GM21528 (cell line): ENCODE results near the gene VAPA.

Experiments used
- ATAC-seq: cut with Tn5 transposase; IDR thresholded peaks from one replicate; pipeline ENCODE4 v1.9.1; 2021; ENCODE audit warnings: mild to moderate bottlenecking, moderate library complexity; ENCODE audit not compliant: unreplicated experiment, low FRiP score

VAPA gene

GRCh38 chr18:9965711-9966624, 52.2 kb downstream of the VAPA start:
- no peak for ATAC-seq

DNA sequence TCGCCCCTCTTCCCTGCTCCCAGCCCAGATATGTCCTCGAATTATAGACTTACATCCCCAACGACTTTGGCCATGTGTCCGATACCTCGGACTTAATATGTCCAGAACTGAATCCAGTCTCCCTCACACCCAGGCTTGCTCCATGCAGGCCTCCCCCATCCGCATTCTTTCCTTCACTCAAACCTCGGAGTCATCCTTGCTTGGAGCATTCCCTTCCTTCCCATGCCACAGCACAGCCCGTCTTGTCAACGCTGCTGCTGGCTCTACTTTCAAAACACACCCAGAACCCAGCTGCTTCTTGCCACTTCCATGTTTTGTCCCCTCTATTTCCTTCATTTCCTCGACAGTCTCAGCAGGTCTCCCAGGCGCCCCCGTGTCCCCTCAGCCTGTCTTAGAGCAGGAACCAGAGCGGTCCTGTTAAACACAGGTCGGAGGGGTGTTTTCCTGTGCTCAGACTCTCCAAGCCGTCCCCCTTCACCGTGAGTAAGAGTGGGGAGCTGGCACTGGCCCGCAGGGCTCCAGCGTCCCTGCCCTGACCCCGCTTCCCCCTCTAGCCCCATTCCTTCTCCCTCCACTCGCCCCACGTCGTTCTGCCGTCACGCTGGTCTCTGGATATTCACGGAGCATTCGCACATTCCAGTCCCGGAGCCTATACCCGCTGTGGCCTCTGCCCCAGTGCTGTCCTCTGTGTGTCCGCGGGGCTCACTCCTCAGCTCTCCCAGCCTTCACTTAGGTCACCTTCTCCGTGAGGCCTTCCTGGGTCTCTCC, 54.4 kb downstream of the VAPA start:
- ATAC-seq: no peak

GRCh38 chr18:9969247-9969646, 55.4 kb downstream of the VAPA start:
- ATAC-seq: no peak

- no peak for ATAC-seq
Observed at GRCh38 chr18:9971313-9971920, 57.6 kb downstream of the VAPA start.

GRCh38 chr18:9973470-9973869, 59.7 kb downstream of the VAPA start:
- ATAC-seq: no peak

DNA sequence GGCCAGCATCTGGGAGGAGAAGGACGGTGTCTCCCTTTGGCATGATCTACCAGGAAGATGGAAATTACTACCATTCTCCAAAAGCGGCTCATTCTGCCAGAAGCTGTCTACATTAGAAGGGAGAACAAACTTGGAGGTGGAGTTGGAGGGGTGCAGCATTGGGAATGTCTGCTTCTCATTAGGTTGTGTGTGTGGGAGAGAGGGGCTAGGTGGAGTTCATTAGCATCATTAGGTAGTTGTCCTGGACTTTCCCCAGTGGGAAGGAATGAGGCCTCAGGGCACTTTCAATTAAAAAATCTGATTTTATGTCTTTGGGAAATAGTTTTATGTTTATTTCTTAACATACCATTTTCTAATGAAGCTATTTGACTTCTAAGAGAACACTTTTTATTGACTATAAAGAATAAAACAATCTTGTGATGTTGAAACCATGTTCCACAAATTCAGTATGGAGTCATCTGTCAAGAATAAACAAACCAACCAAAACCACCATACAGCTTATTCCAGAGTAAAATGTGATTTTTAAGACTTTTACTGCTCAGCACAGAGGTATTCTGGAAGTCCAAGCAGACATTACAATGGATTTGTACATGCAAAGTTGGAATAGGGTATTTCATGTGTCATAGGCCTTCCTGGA, 60.6 kb downstream of the VAPA start:
- no peak for ATAC-seq

DNA sequence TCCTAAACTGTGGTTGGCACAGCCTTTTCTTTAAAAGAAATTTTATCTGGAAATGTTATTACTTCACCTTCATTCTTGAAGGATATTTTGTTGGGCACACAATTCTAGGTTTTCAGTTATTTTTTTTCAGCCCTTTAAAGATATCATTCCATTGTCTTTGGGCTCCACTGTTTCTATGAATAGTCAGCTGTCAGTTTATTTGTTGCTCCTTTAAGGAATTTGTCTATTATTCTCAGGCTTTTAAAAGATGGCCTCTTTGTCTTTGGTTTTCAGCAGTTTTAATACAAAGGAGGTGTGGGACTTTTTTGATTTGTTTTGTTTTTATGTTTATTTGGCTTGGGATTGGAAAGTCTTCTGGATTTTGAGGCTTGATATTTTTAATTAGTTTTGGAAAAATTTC, 61.8 kb downstream of the VAPA start:
- ATAC-seq: no peak

- ATAC-seq: no peak
Observed at GRCh38 chr18:9982711-9983110, 68.9 kb downstream of the VAPA start.

GRCh38 chr18:9984080-9984479, 70.3 kb downstream of the VAPA start:
- ATAC-seq: no peak

DNA sequence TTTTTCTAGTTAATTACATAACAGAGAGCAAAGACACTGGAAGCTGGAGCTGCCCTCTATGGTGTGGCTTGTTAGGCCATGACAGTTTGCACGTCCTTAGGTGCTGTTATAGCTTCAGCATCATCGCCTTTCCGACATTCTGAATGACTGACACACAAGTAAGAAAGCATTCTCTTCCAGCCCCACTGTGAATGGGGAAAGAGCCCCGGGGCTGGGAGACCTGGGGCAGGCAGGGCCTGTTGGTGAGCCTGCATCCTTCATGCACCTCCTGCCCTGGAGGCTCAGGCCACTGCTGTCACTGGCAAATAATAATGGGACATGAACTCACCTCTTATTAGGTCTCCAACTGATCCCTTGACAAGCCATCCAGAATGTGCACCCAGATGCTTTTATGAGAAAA, 71.8 kb downstream of the VAPA start:
- no peak for ATAC-seq

DNA sequence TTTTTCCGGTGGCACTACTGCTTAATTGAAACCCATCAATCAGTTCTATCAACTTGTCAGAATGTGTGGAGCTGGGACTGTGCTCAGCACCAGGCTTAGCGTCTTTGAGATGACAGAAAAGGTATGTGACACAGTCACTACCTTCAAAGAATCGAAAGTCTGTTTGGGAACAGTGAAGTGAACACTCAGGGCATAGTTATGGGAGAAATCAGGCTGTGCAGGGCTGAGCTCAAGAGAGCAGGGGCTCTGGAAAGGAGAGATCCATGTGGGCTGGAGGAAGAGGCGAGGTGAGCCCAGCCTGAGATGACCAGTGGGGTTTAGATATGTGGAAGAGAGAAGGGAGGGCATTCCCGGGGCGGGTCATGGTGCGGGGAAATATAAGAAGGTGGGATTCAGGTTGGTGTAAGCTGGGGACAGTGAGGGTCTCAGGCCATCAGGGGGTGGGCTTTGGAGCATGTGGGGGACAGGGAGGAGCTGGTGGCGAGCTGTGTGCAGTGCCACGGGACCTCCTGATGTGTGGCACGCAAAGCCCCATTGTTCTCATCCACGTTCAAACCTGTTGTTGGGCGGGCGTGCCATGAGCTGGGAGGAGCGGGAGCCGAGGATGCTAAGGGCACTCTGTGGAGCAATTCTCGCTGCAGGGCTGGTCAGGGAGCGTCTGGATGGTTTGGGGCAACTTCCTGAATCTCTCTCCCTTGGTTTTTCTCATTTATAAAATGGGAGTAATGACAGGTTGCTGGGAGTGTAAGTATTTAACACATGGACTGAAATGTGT, 72.5 kb downstream of the VAPA start:
- no peak for ATAC-seq

DNA sequence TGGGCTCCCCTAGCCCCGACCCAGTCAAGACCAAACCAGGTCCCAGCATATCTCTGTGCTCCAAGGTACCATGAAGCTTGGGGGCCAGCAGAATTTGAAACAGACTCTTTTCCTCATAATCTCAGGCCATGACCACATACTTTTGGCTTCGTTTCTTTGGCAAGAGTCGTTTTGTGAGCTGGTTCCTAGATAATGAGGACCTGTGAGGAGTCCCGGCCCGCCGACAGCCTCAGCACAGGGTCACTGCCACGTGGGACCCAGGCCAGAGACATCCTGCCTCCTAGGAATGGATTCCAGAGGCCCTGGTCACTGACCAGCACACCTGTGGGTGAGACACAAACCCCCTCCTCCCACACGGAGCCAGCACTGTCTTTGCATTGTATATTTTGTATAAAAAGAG, 73.5 kb downstream of the VAPA start:
- no peak for ATAC-seq

DNA sequence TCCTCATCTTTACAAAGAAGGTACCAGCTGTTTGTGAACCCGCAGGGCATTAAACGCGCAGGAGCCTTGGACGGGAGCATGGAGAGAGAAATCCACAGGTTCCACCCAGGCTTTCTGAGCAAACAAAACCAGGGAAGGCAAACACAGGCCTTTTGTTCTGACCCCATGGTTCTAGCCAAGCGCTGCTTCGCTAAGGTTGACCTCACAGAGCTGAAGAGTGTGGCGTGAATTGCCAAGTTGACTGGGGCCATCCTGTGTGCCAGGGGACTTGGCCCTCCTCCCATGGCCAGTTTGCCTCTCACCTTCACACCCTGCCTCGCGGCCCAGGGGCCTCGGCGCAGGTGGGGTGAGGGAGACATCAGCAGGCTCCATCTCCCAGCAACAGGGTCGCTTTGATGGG, 74.1 kb downstream of the VAPA start:
- ATAC-seq: no peak

- no peak for ATAC-seq
Observed at GRCh38 chr18:9988665-9989064, 74.8 kb downstream of the VAPA start.

- ATAC-seq: no peak
Observed at GRCh38 chr18:9989481-9989880, 75.7 kb downstream of the VAPA start.

DNA sequence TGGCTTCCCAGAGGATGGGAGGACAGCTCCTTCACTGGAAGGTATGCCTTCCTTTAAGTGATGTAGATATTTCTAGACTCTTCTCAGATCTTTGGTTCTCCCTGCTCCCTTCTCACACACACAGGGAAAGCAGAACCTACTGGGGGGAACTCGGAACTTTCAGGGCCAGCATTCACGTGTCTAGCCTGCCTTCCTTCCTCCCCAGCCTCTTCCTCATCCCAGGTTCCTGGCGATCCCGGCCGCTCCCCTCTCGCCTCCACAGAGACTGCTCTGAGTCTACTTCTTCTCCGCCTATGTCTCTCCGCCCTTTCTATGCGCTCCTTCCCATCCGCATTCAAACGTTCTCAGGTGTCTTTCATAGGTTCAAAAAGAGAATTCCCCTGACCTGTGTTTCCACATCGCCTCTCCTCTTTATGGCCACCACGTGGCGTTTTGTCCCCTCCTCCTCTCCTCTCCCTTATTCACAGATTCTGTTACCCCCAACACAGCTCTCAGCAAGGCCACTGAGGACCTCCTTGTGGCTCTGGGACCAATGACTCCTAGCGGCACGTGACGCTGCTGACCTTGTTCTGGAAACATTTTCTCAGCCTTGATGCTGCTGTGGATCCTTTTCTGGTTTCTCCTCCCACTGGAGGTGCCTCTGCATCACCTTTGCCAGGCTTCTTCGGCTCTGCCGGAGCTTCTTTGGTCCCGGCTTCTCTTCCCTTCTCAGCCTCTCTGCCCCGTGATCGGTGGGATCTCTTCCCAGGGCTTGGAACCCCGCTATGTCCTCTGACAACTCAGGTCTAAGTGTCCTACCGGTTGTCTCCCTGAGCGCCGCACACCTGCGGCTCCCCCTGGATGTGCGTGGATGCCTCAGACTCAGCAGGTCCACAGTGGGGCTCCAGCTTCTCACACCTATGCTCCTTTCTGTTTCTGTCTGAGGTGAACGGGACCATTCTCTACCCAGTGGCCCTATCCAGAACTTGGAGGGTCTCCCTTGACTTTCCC, 77.5 kb downstream of the VAPA start:
- no peak for ATAC-seq

DNA sequence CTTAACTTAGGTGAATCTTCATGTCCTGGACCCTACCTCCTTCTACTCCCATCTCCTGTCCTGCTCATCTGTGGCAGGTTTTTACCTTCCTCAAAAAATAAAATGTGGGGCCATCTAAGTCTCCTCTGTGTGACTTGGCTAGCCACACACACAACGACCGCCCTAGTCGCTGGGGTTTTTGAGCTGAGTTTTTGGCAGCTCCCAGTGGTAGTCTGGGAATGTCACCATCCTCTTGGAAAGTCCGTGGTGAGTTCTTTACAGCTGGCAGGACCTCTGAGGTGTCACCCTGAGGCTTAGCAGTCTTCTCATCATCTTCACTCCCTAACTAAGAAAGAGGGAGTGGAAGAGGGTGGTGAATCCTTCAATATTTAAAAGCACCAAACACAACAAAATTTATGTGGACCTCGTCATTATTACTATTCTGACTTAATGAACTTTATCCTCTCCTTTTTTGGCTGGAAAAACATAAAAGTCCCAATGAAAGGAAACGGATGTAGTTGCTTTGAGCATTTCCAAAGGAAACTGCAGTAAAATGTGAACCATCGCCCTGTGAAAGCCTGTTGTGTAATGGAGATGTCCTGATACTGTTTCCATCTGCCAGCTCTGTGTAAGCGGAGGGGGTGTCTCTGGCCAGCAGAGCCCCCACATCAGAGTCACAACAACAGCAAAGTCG, 78.6 kb downstream of the VAPA start:
- no peak for ATAC-seq

GRCh38 chr18:9992973-9993520, 79.2 kb downstream of the VAPA start:
- ATAC-seq: no peak
